Memory B cell (primary cell): ENCODE data around the gene ARHGAP42.

Source experiments
- ATAC-seq: fragments of 150-1000 bp; cut with Tn5 transposase; 2 replicates; pipeline ENCODE4 v1.10.0; 2021; ENCODE audit warnings: low read depth, mild to moderate bottlenecking, moderate library complexity
- DNase-seq, 2 donors: peaks; one replicate each; pipeline ENCODE4 v3.0.0; 2022; ENCODE audit warnings: low spot score in 2 of 2
- H3K27ac Mint-ChIP-seq: one replicate; pipeline ENCODE4 v1.8.0; 2022; ENCODE audit warnings: mild to moderate bottlenecking, moderate library complexity, mixed read lengths
- H3K27me3 Mint-ChIP-seq: one replicate; pipeline ENCODE4 v1.8.0; 2022; ENCODE audit warnings: mixed read lengths
- H3K36me3 Mint-ChIP-seq: one replicate; pipeline ENCODE4 v1.8.0; 2022; ENCODE audit warnings: mild to moderate bottlenecking, mixed read lengths
- H3K4me1 Mint-ChIP-seq: one replicate; pipeline ENCODE4 v1.8.0; 2022; ENCODE audit warnings: mixed read lengths
- H3K4me3 Mint-ChIP-seq: one replicate; pipeline ENCODE4 v1.8.0; 2022; ENCODE audit warnings: mild to moderate bottlenecking, moderate library complexity, mixed read lengths
- H3K9me3 Mint-ChIP-seq: one replicate; pipeline ENCODE4 v1.8.0; 2022; ENCODE audit warnings: mixed read lengths

The ARHGAP42 gene

GRCh38 chr11:100794446-100794845 is 107.4 kb downstream of the ARHGAP42 start:
- Mint-ChIP-seq H3K4me3 (no peak overlapping the region), H3K4me1 (no peaks in the 10 kb centered on the region)

DNA sequence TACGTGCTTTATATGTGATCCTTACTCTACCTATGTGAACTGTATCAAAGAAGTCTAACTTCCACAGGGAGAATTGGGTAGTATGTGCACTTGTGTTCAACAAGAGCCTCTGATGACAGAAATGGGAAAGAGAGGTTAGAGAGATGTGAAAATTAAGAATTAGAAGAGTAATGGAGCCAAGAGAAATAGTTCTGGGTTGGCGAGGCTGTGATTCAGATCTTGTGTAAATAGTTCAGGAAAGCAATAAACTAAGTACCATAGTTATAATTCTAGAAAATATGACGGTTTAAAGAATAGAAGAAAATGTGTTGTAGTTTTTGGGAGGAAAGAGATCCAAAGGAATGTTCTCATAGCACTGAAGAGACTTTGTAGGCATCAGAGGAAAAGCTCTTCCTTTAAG is 112.4 kb downstream of the ARHGAP42 start:
- Mint-ChIP-seq H3K27ac (no peak overlapping the region), H3K36me3 (peaks cover 5% of the 10 kb centered on the region), H3K9me3 (no peaks in the 10 kb centered on the region), H3K4me3 (no peak overlapping the region), H3K27me3 (no peaks in the 10 kb centered on the region), H3K4me1 (no peaks in the 10 kb centered on the region)
- DNase-seq (no peak), ATAC-seq (no peak)

More at GRCh38 chr11:100794446-100794845, 107.4 kb downstream of the ARHGAP42 start:
- Mint-ChIP-seq H3K27ac (no peak overlapping the region), H3K9me3 (no peaks in the 10 kb centered on the region), H3K27me3 (no peaks in the 10 kb centered on the region), H3K36me3 (peaks cover 5% of the 10 kb centered on the region)
- ATAC-seq, result no peak
- no peak for DNase-seq

- Mint-ChIP-seq H3K36me3 (peaks cover 5% of the 10 kb centered on the region), H3K27me3 (no peaks in the 10 kb centered on the region), H3K9me3 (no peaks in the 10 kb centered on the region), H3K4me3 (no peak overlapping the region), H3K4me1 (no peaks in the 10 kb centered on the region), H3K27ac (no peak overlapping the region)
- no peak for DNase-seq
- ATAC-seq, result no peak
These were observed 113.1 kb downstream of the ARHGAP42 start for GRCh38 chr11:100800202-100800601.

GRCh38 chr11:100801225-100801999 is 114.3 kb downstream of the ARHGAP42 start:
- DNase-seq (no peak), ATAC-seq (no peak)
- no peak overlapping the region for H3K27ac Mint-ChIP-seq
- H3K4me3 Mint-ChIP-seq, result no peak overlapping the region
- no peaks in the 10 kb centered on the region for H3K36me3 Mint-ChIP-seq
- H3K9me3 Mint-ChIP-seq, result no peaks in the 10 kb centered on the region
- H3K4me1 Mint-ChIP-seq, result no peaks in the 10 kb centered on the region
- H3K27me3 Mint-ChIP-seq, result no peaks in the 10 kb centered on the region

- peaks cover 2% of the 10 kb centered on the region for H3K4me1 Mint-ChIP-seq
- no peaks in the 10 kb centered on the region for H3K36me3 Mint-ChIP-seq
- ATAC-seq (no peak), DNase-seq (no peak)
- no peaks in the 10 kb centered on the region for H3K27me3 Mint-ChIP-seq
- no peak overlapping the region for H3K27ac Mint-ChIP-seq
- no peak overlapping the region for H3K4me3 Mint-ChIP-seq
- H3K9me3 Mint-ChIP-seq, result no peaks in the 10 kb centered on the region
These were observed 118.6 kb downstream of the ARHGAP42 start for GRCh38 chr11:100805506-100806199.

- DNase-seq (no peak), ATAC-seq (no peak)
- Mint-ChIP-seq H3K9me3 (no peaks in the 10 kb centered on the region), H3K4me3 (no peak overlapping the region), H3K27ac (no peak overlapping the region), H3K4me1 (peaks cover 2% of the 10 kb centered on the region), H3K27me3 (no peaks in the 10 kb centered on the region), H3K36me3 (no peaks in the 10 kb centered on the region)
These were observed 119.2 kb downstream of the ARHGAP42 start for GRCh38 chr11:100806296-100806695.

DNA sequence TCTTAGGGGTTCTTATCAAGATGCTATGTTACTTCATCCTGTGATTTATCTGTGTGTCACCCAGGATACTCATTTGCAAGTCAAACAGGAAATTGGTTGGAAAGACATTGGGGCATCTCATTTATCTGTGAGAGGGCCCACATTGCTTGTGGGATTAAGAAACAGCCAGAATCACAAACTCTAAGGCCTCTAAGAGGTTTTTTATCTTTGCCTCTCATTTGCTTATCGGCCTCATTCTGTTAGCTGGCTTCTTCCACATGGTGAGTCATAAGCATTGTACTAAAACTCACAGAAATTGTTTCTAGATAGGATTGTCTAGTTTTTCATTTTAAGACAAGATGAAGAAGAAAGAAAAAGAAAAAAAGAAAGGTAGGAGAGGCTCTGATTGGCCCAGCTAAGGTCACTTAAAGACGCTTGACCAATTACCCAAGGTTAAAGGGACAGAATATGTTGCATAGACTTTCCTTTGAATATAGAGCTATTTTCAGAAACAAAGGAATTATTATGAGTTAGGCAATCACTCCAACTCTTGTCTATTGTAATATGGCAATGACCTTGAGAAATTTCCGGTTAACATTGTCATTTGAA is 121.9 kb downstream of the ARHGAP42 start:
- Mint-ChIP-seq H3K4me1 (peaks cover 2% of the 10 kb centered on the region), H3K9me3 (peaks cover 2% of the 10 kb centered on the region)
- ATAC-seq, result no peak

GRCh38 chr11:100810146-100810545 is 123.1 kb downstream of the ARHGAP42 start:
- Mint-ChIP-seq H3K36me3 (peaks cover 4% of the 10 kb centered on the region), H3K4me3 (no peak overlapping the region), H3K27me3 (no peaks in the 10 kb centered on the region), H3K9me3 (peaks cover 2% of the 10 kb centered on the region), H3K27ac (no peak overlapping the region), H3K4me1 (peaks cover 2% of the 10 kb centered on the region)
- DNase-seq (no peak), ATAC-seq (no peak)

More for the DNA sequence above, 121.9 kb downstream of the ARHGAP42 start:
- peaks cover 4% of the 10 kb centered on the region for H3K36me3 Mint-ChIP-seq
- no peak overlapping the region for H3K4me3 Mint-ChIP-seq
- no peak overlapping the region for H3K27ac Mint-ChIP-seq
- H3K27me3 Mint-ChIP-seq, result no peaks in the 10 kb centered on the region
- DNase-seq, result no peak

DNA sequence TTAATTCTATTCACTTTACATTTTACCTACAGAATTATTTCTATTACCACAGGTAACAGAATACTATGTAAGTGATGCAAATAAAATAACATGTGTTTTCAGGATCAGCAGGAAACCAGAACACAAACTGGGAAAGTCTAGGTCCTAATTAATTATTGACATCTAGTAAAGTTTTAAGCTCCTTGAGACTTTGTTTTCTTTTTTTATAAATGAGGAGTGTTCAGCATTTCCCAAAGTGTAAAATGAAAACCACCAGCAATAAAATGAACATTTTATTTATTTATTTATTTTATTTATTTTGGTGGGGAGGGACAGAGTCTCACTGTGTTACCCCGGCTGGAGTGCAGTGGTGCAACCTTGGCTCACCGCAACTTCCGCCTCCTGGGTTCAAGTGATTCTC is 123.6 kb downstream of the ARHGAP42 start:
- Mint-ChIP-seq H3K27ac (no peak overlapping the region), H3K9me3 (peaks cover 4% of the 10 kb centered on the region), H3K27me3 (no peaks in the 10 kb centered on the region), H3K4me1 (peaks cover 2% of the 10 kb centered on the region), H3K36me3 (peaks cover 4% of the 10 kb centered on the region), H3K4me3 (no peak overlapping the region)
- DNase-seq, result no peak
- ATAC-seq, result no peak

DNA sequence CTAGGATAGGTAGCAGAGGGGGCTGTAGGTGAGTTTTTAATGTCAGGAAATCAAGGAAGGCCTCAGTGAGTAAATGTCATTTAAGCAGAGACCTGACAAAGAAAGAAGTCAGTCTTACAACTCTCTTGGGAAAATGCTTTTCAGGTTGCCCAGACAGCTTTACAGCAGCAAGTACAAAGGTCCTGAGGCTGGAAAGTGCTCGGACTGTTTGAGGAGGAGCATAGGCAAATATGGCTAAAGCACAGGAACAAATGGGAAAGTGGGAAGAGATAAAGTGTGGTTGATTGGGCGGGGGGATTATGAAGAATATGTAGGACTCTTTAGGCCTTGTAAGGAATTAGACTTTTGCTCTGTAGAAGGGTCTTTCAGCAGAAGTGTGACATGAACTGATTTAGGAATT is 125.4 kb downstream of the ARHGAP42 start:
- Mint-ChIP-seq H3K36me3 (peaks cover 7% of the 10 kb centered on the region), H3K27me3 (no peaks in the 10 kb centered on the region), H3K9me3 (peaks cover 4% of the 10 kb centered on the region), H3K4me3 (no peak overlapping the region), H3K27ac (no peak overlapping the region), H3K4me1 (peaks cover 2% of the 10 kb centered on the region)
- ATAC-seq, result no peak
- no peak for DNase-seq

DNA sequence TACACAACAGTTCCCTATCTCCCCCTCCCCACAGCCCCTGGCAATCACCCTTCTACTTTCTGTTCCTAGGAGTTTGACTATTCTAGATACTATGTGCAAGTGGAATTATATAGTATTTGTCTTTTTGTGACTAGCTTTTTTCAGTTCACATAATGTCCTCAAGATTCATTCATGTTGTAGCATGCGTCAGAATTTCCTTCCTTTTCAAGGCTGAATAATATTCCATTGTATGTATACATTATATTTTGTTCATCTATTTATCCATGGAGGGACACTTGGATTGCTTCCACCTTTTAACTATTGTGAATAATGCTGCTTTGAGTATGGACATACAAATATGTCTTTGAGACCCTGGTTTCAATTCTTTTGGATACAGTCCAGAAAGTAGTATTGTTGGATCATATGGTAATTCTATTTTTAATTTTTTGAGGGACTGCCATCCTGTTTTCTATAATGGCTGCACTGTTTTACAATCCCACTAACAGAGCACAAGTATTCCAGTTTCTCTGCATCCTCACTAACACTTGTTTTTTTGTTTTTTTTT is 128.8 kb downstream of the ARHGAP42 start:
- Mint-ChIP-seq H3K4me1 (peaks cover 4% of the 10 kb centered on the region), H3K27ac (no peak overlapping the region), H3K9me3 (peaks cover 4% of the 10 kb centered on the region), H3K36me3 (peaks cover 13% of the 10 kb centered on the region), H3K4me3 (no peak overlapping the region), H3K27me3 (no peaks in the 10 kb centered on the region)
- DNase-seq (no peak), ATAC-seq (no peak)

DNA sequence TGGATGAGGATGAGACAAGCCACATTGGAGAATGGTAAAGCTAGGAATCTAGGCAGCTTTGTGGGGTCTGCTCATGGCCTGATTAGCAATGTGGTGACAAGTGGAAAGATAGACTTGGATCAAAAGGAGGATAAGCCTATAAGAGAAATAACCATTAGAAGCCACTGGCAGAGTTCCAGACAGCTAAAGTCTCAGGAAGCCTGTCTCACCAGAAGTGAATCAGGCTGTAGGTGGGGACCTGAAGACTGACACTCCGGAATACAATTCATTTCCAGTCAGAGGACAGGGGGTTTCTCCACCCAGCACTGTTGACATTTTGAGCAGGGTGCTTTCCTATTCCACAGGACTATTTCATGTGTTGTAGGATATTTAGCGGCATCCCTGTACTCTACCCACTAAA is 129.7 kb downstream of the ARHGAP42 start:
- Mint-ChIP-seq H3K4me1 (peaks cover 7% of the 10 kb centered on the region), H3K9me3 (peaks cover 4% of the 10 kb centered on the region), H3K4me3 (no peak overlapping the region), H3K27me3 (no peaks in the 10 kb centered on the region), H3K27ac (no peak overlapping the region), H3K36me3 (peaks cover 13% of the 10 kb centered on the region)
- DNase-seq (no peak), ATAC-seq (no peak)

DNA sequence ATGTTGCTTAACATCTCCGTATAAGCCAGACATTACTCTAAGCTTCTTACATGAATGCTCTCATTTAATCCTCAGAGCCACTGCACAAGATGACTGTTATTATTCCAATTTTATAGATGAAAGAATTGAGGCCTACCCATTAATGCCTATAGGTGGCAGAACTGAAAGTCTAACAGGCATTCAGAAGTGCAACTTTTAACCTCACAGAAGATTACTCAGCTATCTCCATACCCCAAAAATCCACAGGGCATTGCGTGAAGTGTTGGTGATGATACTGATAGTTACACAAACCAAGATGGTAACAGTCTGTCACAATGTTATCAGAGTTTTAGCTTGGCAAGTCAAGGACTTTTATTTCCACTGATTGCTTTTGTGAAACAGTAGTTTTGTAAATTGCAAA is 130.5 kb downstream of the ARHGAP42 start:
- no peak for ATAC-seq
- H3K4me1 Mint-ChIP-seq, result peaks cover 7% of the 10 kb centered on the region

GRCh38 chr11:100820621-100821020 is 133.5 kb downstream of the ARHGAP42 start:
- Mint-ChIP-seq H3K27me3 (no peaks in the 10 kb centered on the region), H3K36me3 (peaks cover 9% of the 10 kb centered on the region), H3K9me3 (peaks cover 1% of the 10 kb centered on the region), H3K27ac (no peak overlapping the region), H3K4me3 (no peak overlapping the region), H3K4me1 (peaks cover 7% of the 10 kb centered on the region)
- no peak for ATAC-seq
- no peak for DNase-seq

More for the DNA sequence above, 130.5 kb downstream of the ARHGAP42 start:
- H3K9me3 Mint-ChIP-seq, result peaks cover 4% of the 10 kb centered on the region
- H3K27me3 Mint-ChIP-seq, result no peaks in the 10 kb centered on the region
- H3K27ac Mint-ChIP-seq, result no peak overlapping the region
- no peak for DNase-seq
- H3K4me3 Mint-ChIP-seq, result no peak overlapping the region
- peaks cover 11% of the 10 kb centered on the region for H3K36me3 Mint-ChIP-seq
